WTC11 (cell line): ENCODE measurements around the gene NEDD8. TPM values are rescaled to one million over a fixed set of nuclear protein-coding genes. Genes with fewer than 3 reads are reported as not detected.
"Not testable (repeated sequence)": the region's sequence is repeated elsewhere in the genome, so short reads cannot be mapped to it uniquely, and the experiment has no call there.

Experiments used
- ATAC-seq: fragments of 200-7000 bp; cut with Tn5 transposase; 2 replicates; pipeline ENCODE4 v1.10.0; 2021; ENCODE audit warnings: mild to moderate bottlenecking, moderate library complexity
- CTCF ChIA-PET: fragments of 300-600 bp; sonication (Branson Sonifier 250); formaldehyde crosslinking; loops from one replicate; lab custom pipeline; 2021; ENCODE audit warnings: antibody characterized with exemption; lab: Charles Lee
- POLR2A ChIA-PET: fragments of 350-600 bp; sonication (Branson Sonifier 250); formaldehyde crosslinking; loops from one replicate; lab custom pipeline; 2021; ENCODE audit warnings: antibody characterized with exemption; lab: Charles Lee
- DNase-seq: peaks from one replicate; pipeline ENCODE4 v3.0.0; 2021; ENCODE audit warnings: low spot score
- H3K27ac Mint-ChIP-seq: 2 replicates; pipeline ENCODE4 v1.8.0; 2021; ENCODE audit warnings: mixed read lengths
- H3K27me3 Mint-ChIP-seq: 2 replicates; pipeline ENCODE4 v1.8.0; 2021; ENCODE audit warnings: low read depth, mild to moderate bottlenecking, moderate library complexity, mixed read lengths
- H3K36me3 Mint-ChIP-seq: 2 replicates; pipeline ENCODE4 v1.8.0; 2021; ENCODE audit warnings: mixed read lengths
- H3K4me1 Mint-ChIP-seq: 2 replicates; pipeline ENCODE4 v1.8.0; 2022; ENCODE audit warnings: mixed read lengths
- H3K4me3 Mint-ChIP-seq: 2 replicates; pipeline ENCODE4 v1.8.0; 2021; ENCODE audit warnings: mild to moderate bottlenecking, moderate library complexity, mixed read lengths
- H3K9me3 Mint-ChIP-seq: 2 replicates; pipeline ENCODE4 v1.8.0; 2021; ENCODE audit warnings: mixed read lengths
- CREM ChIP-seq: sonication (generic); formaldehyde crosslinking; IDR thresholded peaks from 2 replicates; pipeline ENCODE4 v1.8.1; 2022; ENCODE audit warnings: mild to moderate bottlenecking, missing genetic modification reagents, moderate library complexity
- ESRRA ChIP-seq: sonication (generic); formaldehyde crosslinking; IDR thresholded peaks from 2 replicates; pipeline ENCODE4 v1.8.1; 2022; ENCODE audit warnings: mild to moderate bottlenecking, missing genetic modification reagents, borderline replicate concordance
- GABPB1 ChIP-seq: sonication (generic); formaldehyde crosslinking; IDR thresholded peaks from 2 replicates; pipeline ENCODE4 v1.8.1; 2023; ENCODE audit warnings: mild to moderate bottlenecking, missing genetic modification reagents
- GTF2I ChIP-seq: fragments of 250-450 bp; sonication (Bioruptor Pico); conservative IDR thresholded peaks from 2 replicates; pipeline ENCODE4 v1.4.0; 2021; ENCODE audit warnings: mild to moderate bottlenecking
- MYBL2 ChIP-seq: sonication (generic); formaldehyde crosslinking; IDR thresholded peaks from 2 replicates; pipeline ENCODE4 v1.8.1; 2023; ENCODE audit warnings: mild to moderate bottlenecking, moderate library complexity, missing genetic modification reagents
- SMAD4 ChIP-seq: sonication (generic); formaldehyde crosslinking; IDR thresholded peaks from 2 replicates; pipeline ENCODE4 v1.8.0; 2022; ENCODE audit warnings: mild to moderate bottlenecking, missing genetic modification reagents
- TCF7 ChIP-seq: sonication (generic); formaldehyde crosslinking; IDR thresholded peaks from 2 replicates; pipeline ENCODE4 v1.8.0; 2022; ENCODE audit warnings: mild to moderate bottlenecking, low read depth, missing genetic modification reagents, moderate library complexity
- TEAD1 ChIP-seq: sonication (generic); formaldehyde crosslinking; IDR thresholded peaks from 2 replicates; pipeline ENCODE4 v1.8.0; 2022; ENCODE audit warnings: mild to moderate bottlenecking, missing genetic modification reagents
- ZBTB21 ChIP-seq: sonication (generic); formaldehyde crosslinking; IDR thresholded peaks from 2 replicates; pipeline ENCODE4 v1.8.1; 2023; ENCODE audit warnings: mild to moderate bottlenecking, missing genetic modification reagents, borderline replicate concordance
- ZNF138 ChIP-seq: sonication (generic); formaldehyde crosslinking; conservative IDR thresholded peaks from 2 replicates; pipeline ENCODE4 v1.8.1; 2022; ENCODE audit warnings: mild to moderate bottlenecking, moderate library complexity, missing genetic modification reagents
- ZNF232 ChIP-seq: sonication (generic); formaldehyde crosslinking; IDR thresholded peaks from 2 replicates; pipeline ENCODE4 v1.8.0; 2022; ENCODE audit warnings: mild to moderate bottlenecking, missing genetic modification reagents
- ZNF281 ChIP-seq: sonication (generic); formaldehyde crosslinking; IDR thresholded peaks from 2 replicates; pipeline ENCODE4 v1.8.0; 2023; ENCODE audit warnings: mild to moderate bottlenecking, missing genetic modification reagents
- ZNF317 ChIP-seq: sonication (generic); formaldehyde crosslinking; IDR thresholded peaks from 2 replicates; pipeline ENCODE4 v1.8.1; 2023; ENCODE audit warnings: low read depth, mild to moderate bottlenecking, moderate library complexity, missing genetic modification reagents, borderline replicate concordance
- total RNA-seq: library from RNA; stranded (reverse); gene quantifications from 3 replicates; pipeline ENCODE4 v1.2.3, GENCODE V29; 2021
- TF ChIP-seq, protein P1 (sequence below): sonication (generic); formaldehyde crosslinking; IDR thresholded peaks from 2 replicates; pipeline ENCODE4 v1.8.1; 2023; ENCODE audit warnings: mild to moderate bottlenecking, missing genetic modification reagents, borderline replicate concordance
- TF ChIP-seq, protein P2 (sequence below): sonication (generic); formaldehyde crosslinking; IDR thresholded peaks from 2 replicates; pipeline ENCODE4 v1.8.0; 2022; ENCODE audit warnings: mild to moderate bottlenecking, missing genetic modification reagents
- TF ChIP-seq, protein P3 (sequence below): sonication (generic); formaldehyde crosslinking; IDR thresholded peaks from 2 replicates; pipeline ENCODE4 v1.8.0; 2022; ENCODE audit warnings: mild to moderate bottlenecking, missing genetic modification reagents

The NEDD8 gene
- total RNA-seq, 1 experiment from 2014 or later = 233 TPM

GRCh38 chr14:24247422-24247821 lies 15.3 kb upstream of the NEDD8 start:
- H3K36me3 Mint-ChIP-seq = no peaks in the 10 kb centered on the region
- no peak overlapping the region for H3K27ac Mint-ChIP-seq
- ChIA-PET POLR2A (no interaction called here), CTCF (interaction anchor here (0.7 to 2.9 kb wide), 2 partner anchors 50 to 61 kb away, joined by 3 to 12 read pairs; no protein-coding TSS in a partner anchor)
- H3K4me3 Mint-ChIP-seq = no peak overlapping the region
- DNase-seq (no peak), ATAC-seq (no peak)
- peaks cover 10% of the 10 kb centered on the region for H3K4me1 Mint-ChIP-seq
- H3K27me3 Mint-ChIP-seq = peaks cover 23% of the 10 kb centered on the region
- TF ChIP-seq ZNF317 (CRISPR knock-in tag) = no peak
- TF ChIP-seq GTF2I = no peak
- no peak for TF ChIP-seq ESRRA (CRISPR knock-in tag)
- TF ChIP-seq, protein P1, sequence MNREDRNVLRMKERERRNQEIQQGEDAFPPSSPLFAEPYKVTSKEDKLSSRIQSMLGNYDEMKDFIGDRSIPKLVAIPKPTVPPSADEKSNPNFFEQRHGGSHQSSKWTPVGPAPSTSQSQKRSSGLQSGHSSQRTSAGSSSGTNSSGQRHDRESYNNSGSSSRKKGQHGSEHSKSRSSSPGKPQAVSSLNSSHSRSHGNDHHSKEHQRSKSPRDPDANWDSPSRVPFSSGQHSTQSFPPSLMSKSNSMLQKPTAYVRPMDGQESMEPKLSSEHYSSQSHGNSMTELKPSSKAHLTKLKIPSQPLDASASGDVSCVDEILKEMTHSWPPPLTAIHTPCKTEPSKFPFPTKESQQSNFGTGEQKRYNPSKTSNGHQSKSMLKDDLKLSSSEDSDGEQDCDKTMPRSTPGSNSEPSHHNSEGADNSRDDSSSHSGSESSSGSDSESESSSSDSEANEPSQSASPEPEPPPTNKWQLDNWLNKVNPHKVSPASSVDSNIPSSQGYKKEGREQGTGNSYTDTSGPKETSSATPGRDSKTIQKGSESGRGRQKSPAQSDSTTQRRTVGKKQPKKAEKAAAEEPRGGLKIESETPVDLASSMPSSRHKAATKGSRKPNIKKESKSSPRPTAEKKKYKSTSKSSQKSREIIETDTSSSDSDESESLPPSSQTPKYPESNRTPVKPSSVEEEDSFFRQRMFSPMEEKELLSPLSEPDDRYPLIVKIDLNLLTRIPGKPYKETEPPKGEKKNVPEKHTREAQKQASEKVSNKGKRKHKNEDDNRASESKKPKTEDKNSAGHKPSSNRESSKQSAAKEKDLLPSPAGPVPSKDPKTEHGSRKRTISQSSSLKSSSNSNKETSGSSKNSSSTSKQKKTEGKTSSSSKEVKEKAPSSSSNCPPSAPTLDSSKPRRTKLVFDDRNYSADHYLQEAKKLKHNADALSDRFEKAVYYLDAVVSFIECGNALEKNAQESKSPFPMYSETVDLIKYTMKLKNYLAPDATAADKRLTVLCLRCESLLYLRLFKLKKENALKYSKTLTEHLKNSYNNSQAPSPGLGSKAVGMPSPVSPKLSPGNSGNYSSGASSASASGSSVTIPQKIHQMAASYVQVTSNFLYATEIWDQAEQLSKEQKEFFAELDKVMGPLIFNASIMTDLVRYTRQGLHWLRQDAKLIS (CRISPR knock-in tag) = no peak
- TF ChIP-seq CREM (CRISPR knock-in tag) = no peak
- no peak for TF ChIP-seq ZBTB21 (CRISPR knock-in tag)
- no peak for TF ChIP-seq ZNF138 (CRISPR knock-in tag)
- no peaks in the 10 kb centered on the region for H3K9me3 Mint-ChIP-seq

DNA sequence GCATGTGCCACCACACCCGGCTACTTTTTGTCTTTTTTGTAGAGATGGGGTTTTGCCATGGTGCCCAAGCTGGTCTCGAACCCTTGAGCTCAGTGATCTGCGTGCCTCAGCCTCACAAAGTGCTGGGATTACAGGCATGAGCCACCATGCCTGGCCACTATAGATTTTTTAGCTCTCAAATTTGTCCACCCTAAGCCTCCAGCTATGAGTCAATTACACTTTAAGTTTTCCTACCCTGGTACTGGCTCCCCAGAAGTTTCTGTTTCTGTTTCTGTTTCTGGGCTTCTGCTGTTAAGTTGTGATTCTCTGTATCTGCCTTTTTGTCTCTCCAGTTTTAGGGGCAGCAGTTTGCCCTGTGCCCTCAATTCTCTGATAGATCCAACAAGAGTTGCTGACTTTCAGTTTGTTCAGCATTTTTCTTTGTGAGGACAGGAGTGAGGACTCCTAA lies 14.6 kb upstream of the NEDD8 start:
- H3K27ac Mint-ChIP-seq = no peak overlapping the region
- no peak for DNase-seq
- no peaks in the 10 kb centered on the region for H3K9me3 Mint-ChIP-seq
- H3K27me3 Mint-ChIP-seq = peaks cover 23% of the 10 kb centered on the region
- TF ChIP-seq, protein P1 (CRISPR knock-in tag) = no peak
- TF ChIP-seq, protein P2, sequence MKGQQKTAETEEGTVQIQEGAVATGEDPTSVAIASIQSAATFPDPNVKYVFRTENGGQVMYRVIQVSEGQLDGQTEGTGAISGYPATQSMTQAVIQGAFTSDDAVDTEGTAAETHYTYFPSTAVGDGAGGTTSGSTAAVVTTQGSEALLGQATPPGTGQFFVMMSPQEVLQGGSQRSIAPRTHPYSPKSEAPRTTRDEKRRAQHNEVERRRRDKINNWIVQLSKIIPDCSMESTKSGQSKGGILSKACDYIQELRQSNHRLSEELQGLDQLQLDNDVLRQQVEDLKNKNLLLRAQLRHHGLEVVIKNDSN (CRISPR knock-in tag) = no peak
- TF ChIP-seq TCF7 (no peak), SMAD4 (CRISPR knock-in tag) (no peak), ZNF232 (CRISPR knock-in tag) (no peak), GABPB1 (CRISPR knock-in tag) (no peak), ZNF281 (CRISPR knock-in tag) (no peak), TEAD1 (CRISPR knock-in tag) (no peak), MYBL2 (no peak), ESRRA (CRISPR knock-in tag) (no peak)
- TF ChIP-seq, protein P3, sequence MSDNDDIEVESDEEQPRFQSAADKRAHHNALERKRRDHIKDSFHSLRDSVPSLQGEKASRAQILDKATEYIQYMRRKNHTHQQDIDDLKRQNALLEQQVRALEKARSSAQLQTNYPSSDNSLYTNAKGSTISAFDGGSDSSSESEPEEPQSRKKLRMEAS (CRISPR knock-in tag) = no peak
- TF ChIP-seq, all 79 proteins: peak for 0
- no peaks in the 10 kb centered on the region for H3K36me3 Mint-ChIP-seq
- POLR2A ChIA-PET = interaction anchor here (0.6 to 1.2 kb wide), 2 partner anchors 18 to 183 kb away, joined by 3 to 5 read pairs; partner anchors contain the start of gene KHNYN
- peaks cover 10% of the 10 kb centered on the region for H3K4me1 Mint-ChIP-seq
- CTCF ChIA-PET = interaction anchor here (0.7 to 2.9 kb wide), 2 partner anchors 50 to 62 kb away, joined by 3 to 12 read pairs; no protein-coding TSS in a partner anchor
- no peak overlapping the region for H3K4me3 Mint-ChIP-seq
- ATAC-seq = no peak

DNA sequence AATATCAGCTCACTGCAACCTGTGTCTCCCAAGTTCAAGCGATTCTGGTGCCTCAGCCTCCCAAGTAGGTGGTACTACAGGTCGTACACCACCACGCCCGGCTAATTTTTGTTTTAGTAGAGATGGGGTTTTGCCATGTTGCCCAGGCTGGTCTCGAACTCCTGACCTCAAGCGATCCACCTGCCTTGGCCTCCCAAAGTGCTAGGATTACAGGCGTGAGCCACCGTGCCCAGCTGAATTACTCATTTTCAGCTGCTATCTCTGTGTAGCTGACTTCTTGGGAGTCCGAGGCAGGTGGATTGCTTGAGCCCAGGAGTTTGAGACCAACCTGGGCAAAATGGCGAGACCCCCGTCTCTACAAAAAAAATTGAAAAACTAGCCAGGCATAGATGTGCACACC lies 13.2 kb upstream of the NEDD8 start:
- Mint-ChIP-seq H3K4me1 (peaks cover 13% of the 10 kb centered on the region), H3K27me3 (peaks cover 23% of the 10 kb centered on the region)
- ATAC-seq, H3K4me3 Mint-ChIP-seq, DNase-seq, H3K9me3 Mint-ChIP-seq, POLR2A ChIA-PET, H3K27ac Mint-ChIP-seq, H3K36me3 Mint-ChIP-seq: not testable (repeated sequence)
- CTCF ChIA-PET = interaction anchor here (1.5 to 4.7 kb wide), 4 partner anchors 25 to 62 kb away, joined by 4 to 77 read pairs (median 12); partner anchors contain the start of genes CIDEB and RABGGTA
